Measurements from ENCODE around the gene HEPHL1. TPM values are rescaled to one million over a fixed set of nuclear protein-coding genes. Genes with fewer than 3 reads are reported as not detected.

Gene HEPHL1
- total and polyA plus RNA-seq, 2 experiments from 2014 or later, result 0.07 to 0.21 TPM

- Histone ChIP-seq H3F3A (replicated peaks; ENCODE audit: low read depth) (no peaks in the 10 kb centered on the region), H3K4me3 (no peak overlapping the region), H3K27ac (ENCODE audit: low read depth) (no peak overlapping the region), H3K4me2 (no peak overlapping the region), H3K36me3 (ENCODE audit: insufficient read depth) (0 out of 2 replicates have a peak, but pooled peaks cover 7% of the 10 kb centered on the region), H4K20me1 (replicated peaks; ENCODE audit: insufficient read depth) (peaks cover 79% of the 10 kb centered on the region), H3K4me1 (ENCODE audit: insufficient read depth) (peaks cover 58% of the 10 kb centered on the region), H3K79me2 (replicated peaks; ENCODE audit: insufficient read depth) (peaks cover 100% of the 10 kb centered on the region), H3K9me2 (ENCODE audit: insufficient read depth) (no peaks in the 10 kb centered on the region), H2AFZ (no peak overlapping the region), H3K27me3 (ENCODE audit: insufficient read depth) (no peaks in the 10 kb centered on the region)
- Mint-ChIP-seq H3K9me3 (peaks cover 3% of the 10 kb centered on the region; the same call in 1 of the 3 replicates), H3K36me3 (ENCODE audit: low read depth) (peaks cover 16% of the 10 kb centered on the region), H3K27me3 (ENCODE audit: insufficient read depth, low read depth, poor library complexity) (no peaks in the 10 kb centered on the region), H3K4me3 (no peak overlapping the region), H3K27ac (no peak overlapping the region), H3K4me1 (peaks cover 66% of the 10 kb centered on the region)
- ATAC-seq (no peak), DNase-seq (ENCODE audit: low spot score) (no peak)
- TF ChIP-seq ZNF331 (CRISPR knock-in tag; IDR thresholded peaks at IDR 0.05; ENCODE audit: low read depth) (no peak), STAT1 (IDR thresholded peaks at IDR 0.05; ENCODE audit: unreplicated experiment) (no peak), JUNB (IDR thresholded peaks at IDR 0.05; ENCODE audit: unreplicated experiment) (no peak), REST (IDR thresholded peaks at IDR 0.05; ENCODE audit: unreplicated experiment) (no peak), EZH2 (IDR thresholded peaks at IDR 0.05; ENCODE audit: low read depth, unreplicated experiment) (no peak), CTCF (conservative IDR thresholded peaks at IDR 0.05; ENCODE audit: low read depth in 2 of 2) (no peak), ZNF114 (CRISPR knock-in tag; IDR thresholded peaks at IDR 0.05) (no peak), EZH2phosphoT487 (IDR thresholded peaks at IDR 0.05; ENCODE audit: unreplicated experiment) (no peak), ETS1 (IDR thresholded peaks at IDR 0.05) (no peak), ZNF462 (CRISPR knock-in tag; IDR thresholded peaks at IDR 0.05) (no peak), CREB1 (CRISPR knock-in tag; IDR thresholded peaks at IDR 0.05; ENCODE audit: low read depth) (no peak), NANOG (IDR thresholded peaks at IDR 0.05; ENCODE audit: borderline replicate concordance) (no peak), POLR2AphosphoS5 (IDR thresholded peaks at IDR 0.05; ENCODE audit: low read depth) (no peak)
These were observed 119.1 kb downstream of the HEPHL1 start for GRCh38 chr11:94140154-94140655.
